SK-N-SH treated with all-trans-retinoic acid at 6 μM for 48 hours (cell line): Measurements from ENCODE around the gene MYO5C.

Source experiments
- ARNTL ChIP-seq: fragments of 450-650 bp; formaldehyde crosslinking; IDR thresholded peaks from 2 replicates; pipeline ENCODE4 v1.5.0; 2020; ENCODE audit warnings: low read depth, mild to moderate bottlenecking, moderate library complexity, borderline replicate concordance
- RARB ChIP-seq: fragments of 250-450 bp; sonication (Bioruptor Pico); IDR thresholded peaks from 2 replicates; pipeline ENCODE4 v1.8.0; 2021; ENCODE audit warnings: mild to moderate bottlenecking, moderate library complexity
- ZFP30 ChIP-seq: fragments of 450-650 bp; formaldehyde crosslinking; IDR thresholded peaks from 2 replicates; pipeline ENCODE4 v1.5.0; 2022; ENCODE audit warnings: mild to moderate bottlenecking, moderate library complexity
- ZNF70 ChIP-seq: fragments of 450-650 bp; formaldehyde crosslinking; IDR thresholded peaks from 2 replicates; pipeline ENCODE4 v1.5.0; 2020; ENCODE audit warnings: mild to moderate bottlenecking, moderate library complexity
- TF ChIP-seq, protein P1 (sequence below): fragments of 250-450 bp; sonication (Bioruptor Pico); IDR thresholded peaks from 2 replicates; pipeline ENCODE4 v1.5.1; 2020; ENCODE audit warnings: low read depth, mild to moderate bottlenecking, moderate library complexity
- TF ChIP-seq, protein P2 (sequence below): fragments of 250-450 bp; sonication (Bioruptor Pico); IDR thresholded peaks from 2 replicates; pipeline ENCODE4 v1.8.0; 2020; ENCODE audit warnings: mild to moderate bottlenecking, moderate library complexity, borderline replicate concordance

DNA sequence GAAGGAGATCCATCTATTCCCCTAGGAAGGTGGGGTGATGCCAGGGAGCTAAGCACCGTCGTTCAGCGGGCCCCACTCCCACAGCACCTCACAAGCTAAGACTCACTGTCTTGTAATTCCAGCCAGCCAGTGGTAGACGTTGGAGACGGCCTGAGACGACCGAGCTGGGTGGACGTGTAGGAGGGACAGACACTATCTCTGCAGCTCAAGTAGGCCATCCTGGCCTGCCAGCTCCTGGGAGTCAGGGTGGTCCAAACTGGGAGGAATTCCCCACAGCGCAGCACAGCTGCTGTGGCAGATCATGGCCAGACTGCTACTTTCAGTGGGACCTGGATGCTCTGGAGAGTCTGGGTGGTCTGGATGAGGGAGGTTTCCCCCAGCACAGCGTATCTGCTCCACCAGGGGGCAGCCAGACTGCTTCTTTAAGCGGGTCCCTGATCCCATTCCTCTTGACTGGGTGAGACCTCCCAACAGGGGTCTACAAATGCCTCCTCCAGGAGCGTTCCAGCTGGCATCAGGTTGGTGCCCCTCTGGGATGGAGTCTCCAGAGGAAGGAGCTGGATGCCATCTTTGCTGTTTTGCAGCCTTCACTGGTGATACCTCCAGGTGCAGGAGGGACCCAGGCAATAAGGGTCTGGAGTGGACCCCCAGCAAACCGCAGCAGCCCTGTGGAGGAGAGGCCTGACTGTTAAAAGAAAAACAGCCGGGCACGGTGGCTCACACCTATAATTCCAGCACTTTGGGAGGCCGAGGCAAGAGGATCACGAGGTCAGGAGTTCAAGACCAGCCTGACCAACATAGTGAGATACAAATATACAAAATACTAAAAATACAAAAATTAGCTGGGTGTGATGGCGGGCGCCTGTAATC lies 132.0 kb downstream of the MYO5C start:
- TF ChIP-seq ARNTL (CRISPR knock-in tag), result no peak
- no peak for TF ChIP-seq RARB (CRISPR knock-in tag)
- TF ChIP-seq, protein P1, sequence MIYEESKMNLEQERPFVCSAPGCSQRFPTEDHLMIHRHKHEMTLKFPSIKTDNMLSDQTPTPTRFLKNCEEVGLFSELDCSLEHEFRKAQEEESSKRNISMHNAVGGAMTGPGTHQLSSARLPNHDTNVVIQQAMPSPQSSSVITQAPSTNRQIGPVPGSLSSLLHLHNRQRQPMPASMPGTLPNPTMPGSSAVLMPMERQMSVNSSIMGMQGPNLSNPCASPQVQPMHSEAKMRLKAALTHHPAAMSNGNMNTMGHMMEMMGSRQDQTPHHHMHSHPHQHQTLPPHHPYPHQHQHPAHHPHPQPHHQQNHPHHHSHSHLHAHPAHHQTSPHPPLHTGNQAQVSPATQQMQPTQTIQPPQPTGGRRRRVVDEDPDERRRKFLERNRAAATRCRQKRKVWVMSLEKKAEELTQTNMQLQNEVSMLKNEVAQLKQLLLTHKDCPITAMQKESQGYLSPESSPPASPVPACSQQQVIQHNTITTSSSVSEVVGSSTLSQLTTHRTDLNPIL, result no peak
- TF ChIP-seq, protein P2, sequence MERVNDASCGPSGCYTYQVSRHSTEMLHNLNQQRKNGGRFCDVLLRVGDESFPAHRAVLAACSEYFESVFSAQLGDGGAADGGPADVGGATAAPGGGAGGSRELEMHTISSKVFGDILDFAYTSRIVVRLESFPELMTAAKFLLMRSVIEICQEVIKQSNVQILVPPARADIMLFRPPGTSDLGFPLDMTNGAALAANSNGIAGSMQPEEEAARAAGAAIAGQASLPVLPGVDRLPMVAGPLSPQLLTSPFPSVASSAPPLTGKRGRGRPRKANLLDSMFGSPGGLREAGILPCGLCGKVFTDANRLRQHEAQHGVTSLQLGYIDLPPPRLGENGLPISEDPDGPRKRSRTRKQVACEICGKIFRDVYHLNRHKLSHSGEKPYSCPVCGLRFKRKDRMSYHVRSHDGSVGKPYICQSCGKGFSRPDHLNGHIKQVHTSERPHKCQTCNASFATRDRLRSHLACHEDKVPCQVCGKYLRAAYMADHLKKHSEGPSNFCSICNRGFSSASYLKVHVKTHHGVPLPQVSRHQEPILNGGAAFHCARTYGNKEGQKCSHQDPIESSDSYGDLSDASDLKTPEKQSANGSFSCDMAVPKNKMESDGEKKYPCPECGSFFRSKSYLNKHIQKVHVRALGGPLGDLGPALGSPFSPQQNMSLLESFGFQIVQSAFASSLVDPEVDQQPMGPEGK (CRISPR knock-in tag), result no peak
- no peak for TF ChIP-seq ZNF70 (CRISPR knock-in tag)
- no peak for TF ChIP-seq ZFP30
